Activated CD4-positive, alpha-beta T cell treated with anti-CD3 and anti-CD28 coated beads, Interleukin-2, amount 10 ng/mL, durations not matched to agents 7 days and 5 days (primary cell): ENCODE results near the gene ALMS1. TPM values are rescaled to one million over a fixed set of nuclear protein-coding genes. Genes with fewer than 3 reads are reported as not detected.
"Not testable (repeated sequence)": the region's sequence is repeated elsewhere in the genome, so short reads cannot be mapped to it uniquely, and the experiment has no call there.

ENCODE experiments used
- CTCF ChIA-PET: fragments of 350-600 bp; sonication (Branson Sonifier 250); formaldehyde crosslinking; loops from one replicate; lab custom pipeline; 2021; ENCODE audit warnings: antibody characterized with exemption; lab: Charles Lee
- POLR2A ChIA-PET: fragments of 350-600 bp; sonication (Branson Sonifier 250); formaldehyde crosslinking; loops from one replicate; lab custom pipeline; 2021; ENCODE audit warnings: antibody characterized with exemption; lab: Charles Lee
- DNase-seq: peaks from one replicate; pipeline ENCODE4 v3.0.0-alpha.2; 2020
- H3K27ac Mint-ChIP-seq: one replicate; pipeline ENCODE4 v1.8.0; 2021; ENCODE audit warnings: mild to moderate bottlenecking, moderate library complexity, mixed read lengths
- H3K27me3 Mint-ChIP-seq: one replicate; pipeline ENCODE4 v1.8.0; 2021; ENCODE audit warnings: mixed read lengths
- H3K36me3 Mint-ChIP-seq: one replicate; pipeline ENCODE4 v1.8.0; 2021; ENCODE audit warnings: low read depth, mixed read lengths
- H3K4me1 Mint-ChIP-seq: one replicate; pipeline ENCODE4 v1.8.0; 2021; ENCODE audit warnings: mixed read lengths
- H3K4me3 Mint-ChIP-seq: one replicate; pipeline ENCODE4 v1.8.0; 2021; ENCODE audit warnings: mild to moderate bottlenecking, moderate library complexity, mixed read lengths
- H3K9me3 Mint-ChIP-seq: one replicate; pipeline ENCODE4 v1.8.0; 2021; ENCODE audit warnings: mixed read lengths
- total RNA-seq, 2 experiments: library from RNA; stranded (reverse); gene quantifications; one replicate each; pipeline ENCODE4 v1.2.3, GENCODE V29; 2021

Gene ALMS1
- total RNA-seq: 10 to 100 TPM; 20.6 to 25.1 TPM

GRCh38 chr2:73385504-73386341, at the start of gene ALMS1:
TSS of gene ALMS1 (plus strand) at chr2:73385836. CDS start at chr2:73385869, 33 bp downstream.
- CTCF ChIA-PET: interaction anchor here (0.6 to 1.2 kb wide), 3 partner anchors 83 to 326 kb away, joined by 3 to 4 read pairs (median 3); no protein-coding TSS in a partner anchor
- peaks cover 8% of the 10 kb centered on the region for H3K27me3 Mint-ChIP-seq
- H3K9me3 Mint-ChIP-seq: no peaks in the 10 kb centered on the region
- POLR2A ChIA-PET: interaction anchor here (0.6 to 1.2 kb wide), 2 partner anchors 10 to 153 kb away, joined by 4 to 6 read pairs; partner anchors contain the start of gene PRADC1
- peaks cover 28% of the 10 kb centered on the region for H3K4me1 Mint-ChIP-seq
- DNase-seq: peak; percentile 90
- H3K4me3 Mint-ChIP-seq: peak within 1 kb of the TSS; percentile 89
- H3K27ac Mint-ChIP-seq: peak within 1 kb of the TSS; percentile 94
- peaks cover 5% of the 10 kb centered on the region for H3K36me3 Mint-ChIP-seq

GRCh38 chr2:73337828-73338227, 47.8 kb upstream of the ALMS1 start:
- ChIA-PET CTCF (no interaction called here), POLR2A (no interaction called here)
- Mint-ChIP-seq H3K36me3 (no peaks in the 10 kb centered on the region), H3K27ac (no peak overlapping the region), H3K4me1 (peaks cover 5% of the 10 kb centered on the region), H3K4me3 (no peak overlapping the region), H3K27me3 (peaks cover 22% of the 10 kb centered on the region), H3K9me3 (no peaks in the 10 kb centered on the region)
- DNase-seq: no peak

- Mint-ChIP-seq H3K9me3 (no peaks in the 10 kb centered on the region), H3K36me3 (no peaks in the 10 kb centered on the region), H3K27ac (no peak overlapping the region), H3K4me3 (no peak overlapping the region), H3K4me1 (peaks cover 4% of the 10 kb centered on the region), H3K27me3 (peaks cover 15% of the 10 kb centered on the region)
- POLR2A ChIA-PET: no interaction called here
- no peak for DNase-seq
- CTCF ChIA-PET: interaction anchor here (0.6 kb wide), 1 partner anchor 42 kb away, joined by 3 read pairs; no protein-coding TSS in a partner anchor
Measured at GRCh38 chr2:73339201-73339600, 46.4 kb upstream of the ALMS1 start.

- H3K27me3 Mint-ChIP-seq: peaks cover 11% of the 10 kb centered on the region
- no peak for DNase-seq
- ChIA-PET POLR2A (no interaction called here), CTCF (no interaction called here)
- H3K9me3 Mint-ChIP-seq: no peaks in the 10 kb centered on the region
- H3K27ac Mint-ChIP-seq: no peak overlapping the region
- no peaks in the 10 kb centered on the region for H3K36me3 Mint-ChIP-seq
- no peak overlapping the region for H3K4me3 Mint-ChIP-seq
- H3K4me1 Mint-ChIP-seq: peaks cover 4% of the 10 kb centered on the region
Measured at GRCh38 chr2:73341039-73341438, 44.6 kb upstream of the ALMS1 start.

GRCh38 chr2:73343992-73344391, 41.6 kb upstream of the ALMS1 start:
- POLR2A ChIA-PET: no interaction called here
- H3K36me3 Mint-ChIP-seq: no peaks in the 10 kb centered on the region
- H3K27ac Mint-ChIP-seq: no peak overlapping the region

GRCh38 chr2:73344747-73345146, 40.9 kb upstream of the ALMS1 start:
- not testable (repeated sequence) for DNase-seq
- H3K27me3 Mint-ChIP-seq: peaks cover 16% of the 10 kb centered on the region

More at GRCh38 chr2:73343992-73344391, 41.6 kb upstream of the ALMS1 start:
- Mint-ChIP-seq H3K4me3 (no peak overlapping the region), H3K4me1 (no peaks in the 10 kb centered on the region), H3K9me3 (no peaks in the 10 kb centered on the region), H3K27me3 (peaks cover 12% of the 10 kb centered on the region)
- CTCF ChIA-PET: interaction anchor here (0.6 kb wide), 1 partner anchor 15 kb away, joined by 3 read pairs; no protein-coding TSS in a partner anchor
- DNase-seq: no peak

GRCh38 chr2:73350035-73350691, 35.5 kb upstream of the ALMS1 start:
- H3K4me1 Mint-ChIP-seq: no peaks in the 10 kb centered on the region
- H3K36me3 Mint-ChIP-seq: no peaks in the 10 kb centered on the region
- CTCF ChIA-PET: no interaction called here
- DNase-seq: no peak
- no peaks in the 10 kb centered on the region for H3K9me3 Mint-ChIP-seq
- H3K27me3 Mint-ChIP-seq: peaks cover 19% of the 10 kb centered on the region
- H3K4me3 Mint-ChIP-seq: no peak overlapping the region
- H3K27ac Mint-ChIP-seq: no peak overlapping the region
- POLR2A ChIA-PET: no interaction called here

More at GRCh38 chr2:73344747-73345146, 40.9 kb upstream of the ALMS1 start:
- CTCF ChIA-PET, H3K4me3 Mint-ChIP-seq, H3K36me3 Mint-ChIP-seq, H3K27ac Mint-ChIP-seq, H3K4me1 Mint-ChIP-seq, POLR2A ChIA-PET, H3K9me3 Mint-ChIP-seq: not testable (repeated sequence)

- Mint-ChIP-seq H3K9me3 (no peaks in the 10 kb centered on the region), H3K36me3 (no peaks in the 10 kb centered on the region), H3K27me3 (peaks cover 2% of the 10 kb centered on the region), H3K27ac (no peak overlapping the region), H3K4me1 (no peaks in the 10 kb centered on the region), H3K4me3 (no peak overlapping the region)
- ChIA-PET POLR2A (no interaction called here), CTCF (no interaction called here)
- no peak for DNase-seq
Measured at GRCh38 chr2:73356097-73356496, 29.5 kb upstream of the ALMS1 start.

GRCh38 chr2:73359915-73360697, 25.5 kb upstream of the ALMS1 start:
- H3K9me3 Mint-ChIP-seq: no peaks in the 10 kb centered on the region
- no peak overlapping the region for H3K27ac Mint-ChIP-seq
- no peaks in the 10 kb centered on the region for H3K4me1 Mint-ChIP-seq
- H3K27me3 Mint-ChIP-seq: peaks cover 5% of the 10 kb centered on the region
- POLR2A ChIA-PET: no interaction called here
- H3K36me3 Mint-ChIP-seq: no peaks in the 10 kb centered on the region
- CTCF ChIA-PET: interaction anchor here (0.6 kb wide), 1 partner anchor 16 kb away, joined by 3 read pairs; no protein-coding TSS in a partner anchor
- DNase-seq: no peak
- H3K4me3 Mint-ChIP-seq: no peak overlapping the region

GRCh38 chr2:73366060-73366459, 19.6 kb upstream of the ALMS1 start:
- no peak for DNase-seq
- H3K27ac Mint-ChIP-seq: no peak overlapping the region
- H3K4me1 Mint-ChIP-seq: no peaks in the 10 kb centered on the region
- peaks cover 7% of the 10 kb centered on the region for H3K27me3 Mint-ChIP-seq
- H3K4me3 Mint-ChIP-seq: no peak overlapping the region
- H3K9me3 Mint-ChIP-seq: no peaks in the 10 kb centered on the region
- ChIA-PET POLR2A (no interaction called here), CTCF (no interaction called here)
- no peaks in the 10 kb centered on the region for H3K36me3 Mint-ChIP-seq

- H3K36me3 Mint-ChIP-seq: no peaks in the 10 kb centered on the region
- no peak for DNase-seq
- no peak overlapping the region for H3K4me3 Mint-ChIP-seq
- H3K27ac Mint-ChIP-seq: no peak overlapping the region
- ChIA-PET POLR2A (no interaction called here), CTCF (no interaction called here)
- no peaks in the 10 kb centered on the region for H3K9me3 Mint-ChIP-seq
- no peaks in the 10 kb centered on the region for H3K4me1 Mint-ChIP-seq
- H3K27me3 Mint-ChIP-seq: peaks cover 12% of the 10 kb centered on the region
Measured at GRCh38 chr2:73368781-73369180, 16.9 kb upstream of the ALMS1 start.

GRCh38 chr2:73370348-73370747, 15.3 kb upstream of the ALMS1 start:
- no peak overlapping the region for H3K27ac Mint-ChIP-seq
- peaks cover 17% of the 10 kb centered on the region for H3K27me3 Mint-ChIP-seq
- H3K9me3 Mint-ChIP-seq: no peaks in the 10 kb centered on the region
- H3K4me1 Mint-ChIP-seq: no peaks in the 10 kb centered on the region
- H3K36me3 Mint-ChIP-seq: no peaks in the 10 kb centered on the region
- ChIA-PET POLR2A (no interaction called here), CTCF (no interaction called here)
- DNase-seq: no peak
- no peak overlapping the region for H3K4me3 Mint-ChIP-seq
